GM12892 (cell line): ENCODE data around the gene RADX.

ENCODE experiments used
- POLR2A ChIP-seq: IDR thresholded peaks from 2 replicates; pipeline ENCODE4 v1.6.1; 2011; ENCODE audit warnings: low read depth, low read length, control low read depth
- POLR2AphosphoS5 ChIP-seq: IDR thresholded peaks from 2 replicates; pipeline ENCODE4 v1.6.1; 2011; ENCODE audit warnings: low read depth, low read length, control low read depth

DNA sequence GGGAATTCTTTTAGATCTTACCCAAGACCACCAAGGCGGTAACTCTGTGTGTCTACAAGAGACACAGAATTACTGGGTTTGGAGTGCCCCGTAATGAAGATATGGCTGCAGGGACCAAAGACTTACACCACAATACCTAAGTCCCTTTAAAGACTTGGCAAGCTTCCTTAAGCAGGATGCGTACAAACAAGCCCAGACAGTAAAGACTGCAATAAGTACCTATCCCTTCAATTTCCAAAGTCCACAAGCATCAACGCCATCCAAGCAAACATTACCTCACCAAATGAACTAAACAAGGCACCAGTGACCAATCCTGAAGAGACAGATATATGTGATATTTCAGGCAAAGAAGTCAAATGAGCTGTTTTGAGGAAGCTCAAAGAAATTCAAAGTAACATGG is 72.4 kb downstream of the RADX start:
- TF ChIP-seq POLR2A (no peak), POLR2AphosphoS5 (no peak)
